Stimulated activated CD4-positive, alpha-beta T cell treated with anti-CD3 and anti-CD28 coated beads, Interleukin-1b, Interleukin-23, amount 100 ng/mL, for 24 hours (primary cell): ENCODE results near the gene REG3A.

ENCODE experiments used
- DNase-seq, 4 experiments: peaks; one replicate each; pipeline ENCODE4 v3.0.0-alpha.2; 2020; ENCODE audit warnings: low read depth in 4 of 4, low spot score in 1 of 4

The REG3A gene

DNA sequence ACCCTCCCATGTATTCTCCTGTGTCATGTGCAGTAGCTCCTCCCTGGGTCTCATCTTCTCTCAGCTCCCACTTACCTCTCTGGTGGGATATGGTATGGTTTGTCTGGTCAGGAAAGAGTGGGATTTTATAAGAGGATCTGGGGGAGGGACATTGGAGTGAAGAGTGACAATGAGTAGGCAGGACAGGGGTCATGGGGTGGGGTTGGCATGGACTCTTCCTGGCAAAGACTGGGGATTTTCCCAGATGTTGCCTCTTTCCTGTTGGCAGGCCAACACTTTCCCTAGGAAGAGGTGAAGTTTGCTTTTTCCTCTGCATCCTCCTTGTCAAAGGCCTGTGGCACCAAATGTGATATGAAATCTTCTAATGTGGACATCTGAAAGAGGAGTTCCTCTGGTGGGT, at the start of gene REG3A:
Gene REG3A, minus strand, starts transcription at position 101 of the 400 bp plus-strand sequence. CDS start 348 bp downstream, outside the sequence.
- no peak for DNase-seq

DNA sequence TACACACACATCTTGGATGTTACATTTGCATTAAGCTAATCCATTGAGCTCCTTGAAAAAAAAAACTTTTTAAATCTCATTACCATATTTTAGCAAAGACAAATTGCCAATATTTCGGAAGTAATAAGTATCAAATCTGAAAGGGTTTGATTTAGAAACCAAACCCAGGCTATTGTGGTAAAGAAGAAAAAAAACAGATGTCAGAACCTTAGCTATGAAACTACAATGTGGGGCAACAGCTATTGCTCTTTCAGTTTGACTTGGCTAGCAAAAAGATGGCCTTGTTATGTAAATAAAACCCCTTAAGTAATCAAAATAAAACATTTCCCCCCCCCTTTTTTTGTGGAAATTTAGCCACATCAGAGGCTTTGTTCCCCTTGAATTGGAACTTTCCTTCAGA, 41.2 kb upstream of the REG3A start:
- DNase-seq: no peak

DNA sequence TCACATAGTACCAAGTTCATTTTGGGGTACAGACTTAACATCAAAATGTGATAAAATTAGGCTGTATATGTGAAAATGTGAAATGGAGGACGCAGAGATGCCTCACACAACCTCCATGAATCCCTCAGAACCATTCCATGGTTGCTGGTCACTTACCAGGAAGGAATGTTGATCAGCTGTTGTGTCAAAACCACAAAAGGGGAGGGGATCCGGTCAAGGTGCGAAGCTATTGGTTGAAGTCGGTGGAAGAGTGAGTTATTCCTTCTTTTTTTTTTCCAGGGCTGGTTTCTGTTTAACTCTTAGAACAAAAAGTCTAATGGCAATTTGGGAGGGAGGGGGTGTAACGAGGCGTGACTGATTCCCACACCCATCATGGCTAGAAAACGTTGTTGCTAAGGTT, 32.3 kb upstream of the REG3A start:
- DNase-seq: no peak

DNA sequence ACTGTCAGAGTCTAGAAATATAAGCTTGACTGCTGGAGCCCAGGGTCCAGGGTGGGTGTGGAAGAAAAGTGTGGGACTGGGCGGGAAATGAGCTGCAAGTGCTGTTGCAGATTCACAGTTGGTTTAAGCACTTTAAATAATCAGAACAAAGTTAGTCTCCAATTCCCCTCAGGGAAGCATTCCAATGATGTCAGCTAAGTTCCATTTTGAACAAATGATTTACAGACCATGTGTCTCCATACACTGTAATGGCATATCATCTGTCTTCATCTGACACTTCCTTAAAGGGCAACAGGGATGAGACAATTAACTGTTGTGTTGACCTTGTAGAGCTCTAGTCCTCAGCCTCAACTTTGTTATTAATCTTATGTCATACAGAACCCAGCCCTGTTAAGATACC, 31.5 kb upstream of the REG3A start:
- no peak for DNase-seq

DNA sequence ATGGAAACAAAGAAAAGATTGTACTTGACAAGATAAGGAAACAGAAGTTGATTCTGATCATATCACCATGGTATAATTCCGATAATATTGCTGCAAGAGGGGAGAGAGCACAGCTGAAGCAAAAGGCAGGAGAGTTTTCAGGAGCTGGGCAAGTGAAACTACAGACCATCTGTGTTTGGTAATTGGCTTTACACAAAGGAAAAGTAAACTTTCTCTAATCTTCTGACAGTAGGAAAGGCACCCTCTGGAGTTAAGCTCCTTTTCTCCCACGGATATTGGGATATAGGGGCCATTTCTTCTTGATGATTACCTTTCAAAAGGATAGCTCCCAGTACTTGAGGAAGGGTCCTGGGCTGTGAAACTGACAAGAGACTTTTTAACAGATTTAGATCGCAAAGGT, 29.9 kb upstream of the REG3A start:
- DNase-seq: no peak

DNA sequence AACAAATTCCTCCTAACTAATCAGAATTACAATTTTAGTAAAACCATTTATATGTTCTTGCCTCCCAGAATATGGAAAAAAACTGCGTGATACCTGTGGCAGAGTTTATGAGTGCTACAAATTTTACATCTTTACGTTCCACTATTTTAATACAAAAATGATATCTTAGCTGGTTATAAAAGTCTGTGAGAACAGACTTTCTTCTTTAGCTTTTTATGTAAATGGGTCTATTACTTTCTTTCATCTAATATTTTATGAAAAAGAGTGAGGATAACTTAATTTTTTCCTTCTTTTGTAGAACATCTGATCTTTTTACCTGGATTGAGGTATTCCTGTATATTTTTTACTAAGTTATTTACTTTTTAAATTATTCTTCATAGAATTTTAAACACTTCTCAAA, 22.1 kb upstream of the REG3A start:
- DNase-seq: no peak

DNA sequence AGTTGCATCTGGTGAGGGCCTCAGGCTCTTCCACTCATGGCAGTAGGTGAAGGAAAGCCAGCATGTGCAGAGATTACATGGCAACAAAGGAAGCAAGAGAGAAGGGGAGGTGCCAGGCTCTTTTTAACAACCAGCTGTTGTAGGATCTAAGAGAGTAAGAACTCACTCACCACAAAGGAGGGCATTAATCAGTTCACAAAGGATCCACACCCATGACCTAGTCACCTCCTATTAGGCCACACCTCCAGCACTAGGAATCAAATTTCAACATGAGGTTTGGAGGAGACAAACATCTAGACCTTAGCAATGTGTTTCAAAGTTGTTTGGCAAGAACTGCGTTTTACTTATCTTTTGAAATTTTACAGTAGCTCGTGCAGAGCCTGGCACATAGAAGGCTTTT, 20.5 kb upstream of the REG3A start:
- DNase-seq: no peak

DNA sequence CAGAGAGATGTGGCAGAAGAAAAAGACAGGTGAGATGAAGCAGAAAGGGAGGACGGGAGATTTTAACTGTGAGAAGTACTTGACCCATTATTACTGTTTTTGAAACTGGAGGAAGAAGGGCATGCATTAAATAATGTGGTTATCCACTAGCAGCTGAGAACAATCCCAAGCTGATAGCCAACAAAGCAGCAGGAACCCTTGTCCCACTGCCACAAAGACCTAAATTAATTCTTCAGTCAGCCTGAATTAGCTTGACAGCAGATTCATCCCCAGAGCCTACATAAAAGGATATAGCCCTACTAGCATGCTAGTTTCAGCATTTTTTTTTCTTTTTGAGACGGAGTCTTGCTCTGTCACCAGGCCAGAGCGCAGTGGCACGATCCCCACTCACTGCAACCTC, 19.5 kb upstream of the REG3A start:
- no peak for DNase-seq

DNA sequence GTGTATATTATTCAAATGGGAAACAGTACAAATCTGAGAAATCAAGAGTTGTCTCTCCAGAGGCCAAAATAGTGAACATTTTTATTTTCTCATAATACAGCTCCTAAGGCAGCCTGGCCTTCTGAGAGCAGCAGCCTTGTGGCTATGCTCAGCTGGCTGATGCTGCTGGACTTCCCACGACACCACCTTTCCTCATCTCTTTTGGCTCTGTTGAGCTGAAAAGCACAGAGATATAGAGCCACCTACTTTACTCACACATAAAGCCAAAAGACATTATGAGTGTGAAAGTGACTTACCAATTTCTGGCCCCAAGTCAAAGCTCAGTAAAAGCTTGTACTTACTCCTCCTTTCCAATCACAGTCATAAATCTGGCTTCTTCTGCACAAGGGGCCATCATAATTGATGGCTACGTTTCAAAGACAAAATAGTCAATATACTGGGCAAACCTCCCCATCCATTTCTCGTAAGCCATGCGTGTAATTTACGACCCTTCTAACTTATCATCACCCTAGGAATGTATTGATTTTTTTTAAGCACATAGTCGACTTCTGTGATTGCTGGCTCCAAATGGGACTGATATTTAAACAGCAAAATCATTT, 18.6 kb upstream of the REG3A start:
- DNase-seq: no peak

DNA sequence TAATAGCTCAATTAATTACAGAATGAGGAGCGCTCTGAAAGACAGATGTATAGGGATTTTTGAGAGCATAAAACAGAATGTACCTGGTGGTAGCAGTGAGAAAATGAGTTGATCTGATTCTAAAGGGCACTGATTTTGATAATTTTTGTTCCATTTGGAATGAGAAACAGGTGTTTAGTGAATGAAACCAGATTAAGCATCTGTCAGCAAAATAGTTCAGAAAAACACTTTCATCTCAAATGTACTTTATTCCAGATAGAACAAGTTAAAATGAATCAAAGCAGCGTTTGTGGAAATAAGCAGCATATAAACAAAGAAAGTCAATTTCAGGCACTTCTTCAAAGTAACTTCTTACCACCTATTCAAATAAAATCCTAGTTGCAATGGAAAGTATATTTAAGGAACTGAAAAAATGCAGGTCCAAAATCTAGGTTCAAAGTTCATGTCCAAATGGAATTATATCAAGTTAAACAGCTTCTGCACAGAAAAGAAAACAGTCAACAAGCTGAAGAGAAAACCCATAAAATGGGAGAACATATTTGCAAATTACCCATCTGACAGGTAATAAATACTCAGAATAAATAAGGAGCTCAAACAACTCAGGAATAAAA, 11.9 kb upstream of the REG3A start:
- no peak for DNase-seq

DNA sequence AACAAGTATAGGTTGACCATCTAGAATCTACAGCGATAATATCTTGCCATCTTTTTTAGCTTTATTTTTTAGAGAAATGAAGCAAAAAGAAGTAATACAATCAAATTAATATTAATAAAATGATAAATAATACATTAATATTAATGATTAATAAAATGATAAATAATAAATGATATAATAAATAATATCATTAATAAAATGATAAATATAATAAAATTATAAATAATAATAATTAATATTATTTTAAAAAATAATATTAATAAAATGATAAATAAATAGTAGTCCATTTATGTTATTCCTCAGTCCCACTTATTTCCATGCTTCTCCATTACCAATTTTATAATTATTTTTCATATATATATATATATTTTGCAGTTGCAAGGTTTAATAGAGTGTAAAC, 3.2 kb upstream of the REG3A start:
- DNase-seq: no peak

DNA sequence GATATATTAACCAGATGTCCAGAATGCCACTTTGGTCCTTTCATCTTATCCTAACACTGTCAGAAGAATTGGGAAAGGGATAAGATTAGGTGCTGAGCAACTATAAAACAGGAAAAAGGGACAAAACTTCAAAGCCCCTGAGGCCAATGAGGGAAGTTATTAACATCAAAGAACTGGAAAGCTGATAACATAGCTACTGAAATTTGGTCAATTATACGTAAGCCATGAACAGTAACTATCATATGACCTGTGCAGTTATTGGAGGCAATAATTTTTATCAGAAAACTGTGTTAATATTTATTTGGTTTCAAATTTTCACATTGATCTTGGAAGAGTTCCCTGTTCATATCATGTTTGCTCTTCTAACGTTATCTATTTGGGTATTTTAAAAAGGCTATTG, 2.6 kb upstream of the REG3A start:
- no peak for DNase-seq

DNA sequence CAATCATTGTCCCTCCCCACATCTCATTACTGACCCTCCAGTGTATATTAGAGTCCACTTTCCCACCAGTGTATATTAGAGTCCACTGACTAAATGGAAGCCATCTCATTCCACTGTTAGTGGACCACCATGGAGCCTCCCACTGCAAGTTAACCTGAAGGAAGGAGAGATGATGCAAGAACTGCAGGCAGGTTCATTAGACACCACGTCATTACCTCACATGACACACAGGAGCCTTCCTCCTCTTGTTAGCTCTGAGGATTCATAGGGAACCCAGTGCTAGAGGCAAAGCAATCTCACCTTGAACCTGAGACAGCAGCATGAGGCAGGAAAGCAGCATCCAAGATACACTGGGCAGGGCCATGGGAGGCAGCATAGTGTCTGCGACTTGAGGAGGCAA, 523 bp downstream of the REG3A start:
- DNase-seq: no peak

DNA sequence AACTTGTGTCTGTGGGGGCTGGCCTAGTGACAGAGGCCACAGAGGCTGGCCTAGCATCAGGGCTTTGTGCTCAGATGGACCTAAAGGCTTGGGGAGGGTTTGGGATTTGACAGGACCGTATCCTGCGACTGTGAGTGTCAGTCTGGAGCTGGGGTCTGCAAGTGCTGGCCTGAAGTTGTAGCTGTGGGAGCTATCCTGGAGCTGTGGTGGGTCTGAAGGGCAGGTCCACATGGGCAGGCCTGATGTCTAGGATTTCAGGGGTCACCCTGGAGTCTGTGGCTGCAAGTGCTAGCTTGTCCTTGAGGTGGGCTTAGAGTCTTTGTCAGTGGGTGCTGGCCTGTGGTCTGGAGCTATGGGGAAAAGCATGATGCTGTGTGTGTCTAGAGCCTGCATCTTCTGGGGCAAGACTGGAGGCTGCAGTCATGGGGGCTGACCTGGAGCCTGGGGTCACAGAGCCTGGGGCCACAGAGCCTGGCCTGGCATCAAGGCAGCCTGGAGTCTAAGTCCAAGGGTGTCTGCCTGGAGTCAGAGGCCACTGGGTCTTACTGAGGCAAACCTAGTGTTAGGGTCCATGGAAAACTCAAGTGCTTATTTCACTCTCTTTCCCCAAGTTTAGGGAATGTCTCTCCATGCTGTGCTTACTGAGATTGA, 3.6 kb downstream of the REG3A start:
- DNase-seq: no peak

DNA sequence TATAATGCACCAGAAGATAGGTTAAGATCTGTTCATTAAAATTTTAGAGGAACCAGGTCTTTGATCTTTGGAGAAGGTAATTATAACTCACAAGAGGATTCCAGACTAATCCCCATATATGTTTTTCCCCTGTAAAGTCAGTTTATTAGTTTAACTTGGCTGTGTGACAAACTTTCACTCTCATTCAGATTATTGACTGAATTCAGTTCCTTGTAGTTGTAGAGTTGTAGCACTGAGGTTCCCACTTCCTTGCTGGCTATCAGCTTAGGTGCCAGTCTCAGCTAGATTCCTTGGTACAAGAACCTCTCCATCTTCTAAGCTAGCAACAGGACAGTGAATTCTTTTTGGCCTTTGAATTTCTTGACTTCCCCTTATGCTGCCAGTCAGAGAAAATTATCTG, 20.1 kb downstream of the REG3A start:
- DNase-seq: no peak

DNA sequence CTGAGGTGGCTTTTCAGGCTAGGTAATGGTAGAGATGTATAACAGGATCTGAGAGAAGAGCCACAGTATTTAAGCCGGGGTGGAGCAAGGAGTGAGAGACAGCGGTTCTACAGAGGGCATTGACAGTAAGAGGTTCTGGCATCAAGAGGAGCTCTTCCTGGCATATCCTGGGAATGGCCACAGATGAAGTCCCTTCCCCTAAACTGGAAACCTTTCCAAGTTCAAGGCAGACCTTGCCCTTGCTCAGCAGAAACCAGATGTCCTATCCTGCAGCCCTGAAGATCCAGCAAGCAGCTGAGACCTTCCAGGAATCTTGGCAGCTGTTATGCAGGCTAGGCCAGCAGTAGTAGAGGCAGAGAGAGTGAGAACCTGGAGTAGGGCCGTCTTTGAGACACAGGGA, 21.2 kb downstream of the REG3A start:
- no peak for DNase-seq

DNA sequence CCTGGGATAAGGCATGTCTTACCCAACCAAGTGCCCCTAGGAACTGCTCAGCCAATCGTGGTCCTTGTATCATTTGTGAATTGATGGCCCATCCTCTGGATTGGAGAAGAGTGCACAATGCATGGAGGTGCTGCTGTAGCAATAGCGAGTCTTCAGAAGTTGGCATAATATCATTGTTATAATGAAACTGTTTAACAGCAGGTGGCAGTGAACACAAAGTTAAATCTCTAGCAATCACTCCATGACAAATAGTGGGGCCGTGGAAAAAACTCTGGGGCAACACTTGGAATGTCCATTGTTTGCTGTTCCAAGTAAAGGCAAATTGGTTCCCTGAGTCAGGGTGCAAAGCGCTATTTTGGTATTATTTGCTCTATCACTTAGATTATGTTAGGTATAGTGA, 27.9 kb downstream of the REG3A start:
- no peak for DNase-seq

DNA sequence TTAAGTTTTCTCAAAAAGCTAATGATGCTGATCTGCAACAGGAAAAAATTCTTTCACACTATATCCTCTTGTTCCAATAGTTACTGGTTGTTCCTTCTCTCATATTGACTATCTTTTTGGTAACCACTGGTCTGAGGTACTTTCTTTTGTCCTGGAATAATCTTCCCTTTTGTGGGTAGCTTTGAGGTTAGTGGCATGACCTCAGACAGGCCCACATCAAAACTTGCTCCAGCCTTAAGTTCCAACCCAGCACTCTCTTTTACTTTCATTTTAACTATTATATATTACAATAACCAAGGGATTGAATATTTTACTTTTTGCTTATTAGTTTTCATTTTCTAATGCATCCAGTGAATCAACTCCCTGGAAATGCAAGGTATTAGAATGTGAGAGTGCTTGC, 29.7 kb downstream of the REG3A start:
- DNase-seq: no peak

DNA sequence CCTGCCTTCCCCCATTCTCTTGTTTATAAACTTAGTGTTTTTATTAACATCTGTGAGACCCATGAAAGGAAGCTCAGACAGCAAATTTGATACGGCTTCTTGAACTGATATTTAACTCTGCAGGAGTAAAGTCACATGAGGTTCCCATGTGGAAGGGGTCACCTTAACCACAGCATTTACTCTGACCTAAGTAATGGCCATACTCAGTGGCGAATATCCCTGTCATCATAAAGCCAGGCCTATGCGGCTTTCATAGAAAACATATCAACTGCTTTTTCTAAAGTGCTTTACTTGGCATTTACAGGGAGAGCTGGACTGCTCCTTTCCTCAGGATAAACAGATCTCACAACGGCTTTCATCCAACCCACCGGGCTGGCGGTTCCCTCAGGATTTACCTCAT, 30.3 kb downstream of the REG3A start:
- no peak for DNase-seq

DNA sequence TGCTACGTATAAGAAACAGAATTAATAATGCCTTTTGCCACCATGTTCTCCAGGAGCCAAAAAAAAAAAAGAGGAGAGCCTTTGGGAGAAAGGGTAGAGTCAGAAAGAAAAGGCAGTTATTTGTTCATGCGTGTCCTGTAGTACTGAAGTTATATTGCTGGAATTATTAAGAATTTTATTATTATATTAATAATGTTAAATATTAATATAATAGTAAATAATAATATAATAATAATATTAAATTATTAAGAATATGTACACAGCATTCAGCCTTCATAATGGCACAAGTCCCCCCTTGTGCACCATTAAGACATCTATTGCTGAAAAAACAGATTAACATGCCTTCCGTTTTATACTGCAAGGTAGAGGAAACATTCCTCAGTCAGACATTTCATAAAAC, 31.1 kb downstream of the REG3A start:
- DNase-seq: no peak

DNA sequence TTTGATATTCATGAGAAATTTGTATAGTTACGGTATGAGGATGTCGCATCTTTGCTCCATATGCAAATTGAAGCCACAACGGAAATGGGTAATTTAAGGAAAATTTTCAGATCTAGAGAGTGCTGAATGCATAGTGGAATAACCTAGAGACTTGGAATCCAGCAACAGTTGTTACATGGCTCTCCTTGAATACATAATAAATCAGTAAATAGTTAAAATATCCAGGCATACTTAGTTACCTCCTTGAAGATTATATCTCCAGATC, 33.9 kb downstream of the REG3A start:
- DNase-seq: no peak

DNA sequence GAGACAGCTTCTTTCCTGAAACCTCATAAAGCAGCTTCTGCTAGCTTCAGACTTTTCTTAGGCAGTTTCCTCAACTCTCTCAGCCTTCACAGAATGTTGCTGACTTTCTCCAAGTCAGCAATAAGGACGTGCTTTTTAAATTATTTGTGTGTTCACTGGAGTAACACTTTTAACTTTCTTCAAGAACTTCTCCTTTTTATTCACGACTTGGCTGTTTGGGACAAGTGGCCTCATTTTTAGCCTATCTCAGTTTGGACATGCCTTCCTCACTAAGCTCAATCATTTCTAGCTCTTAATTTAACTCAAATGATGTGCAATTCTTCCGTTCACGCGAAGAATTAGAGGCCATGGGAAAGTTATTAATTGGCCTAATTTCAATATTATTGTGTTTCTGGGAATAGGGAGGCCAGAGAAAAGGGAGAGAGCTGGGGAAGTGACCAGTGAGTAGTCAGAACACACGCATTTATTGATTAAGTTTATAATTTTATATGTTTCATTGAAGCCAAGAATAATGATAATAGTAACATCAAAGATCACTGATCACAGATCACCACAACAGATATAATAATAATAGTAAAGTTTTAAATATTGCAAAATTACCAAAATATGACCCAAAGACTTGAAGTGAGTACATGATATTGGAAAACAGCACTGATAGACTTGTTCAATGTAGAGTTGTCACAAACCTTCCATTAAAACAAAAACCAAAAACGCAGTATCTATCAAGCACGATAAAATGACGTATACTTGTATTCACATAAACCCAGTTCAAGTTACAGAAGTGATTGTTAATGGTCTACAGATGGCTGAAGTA, 34.4 kb downstream of the REG3A start:
- no peak for DNase-seq
